ENCODE results near the gene ALG9. TPM values are rescaled to one million over a fixed set of nuclear protein-coding genes. Genes with fewer than 3 reads are reported as not detected.

The ALG9 gene
- total RNA-seq, 1 donor from 2014 or later, result 44.0 TPM

GRCh38 chr11:111917312-111917711 lies 45.9 kb upstream of the ALG9 start:
- Mint-ChIP-seq H3K4me1 (ENCODE audit: unreplicated experiment) (peaks cover 22% of the 10 kb centered on the region), H3K27me3 (no peaks in the 10 kb centered on the region), H3K27ac (no peak overlapping the region), H3K9me3 (no peaks in the 10 kb centered on the region), H3K36me3 (no peaks in the 10 kb centered on the region), H3K4me3 (no peak overlapping the region)
- DNase-seq (ENCODE audit: extremely low spot score, unreplicated experiment), result no peak
- TF ChIP-seq CTCF (conservative IDR thresholded peaks at IDR 0.05), result no peak

- no peaks in the 10 kb centered on the region for H3K36me3 Mint-ChIP-seq
- no peaks in the 10 kb centered on the region for H3K9me3 Mint-ChIP-seq
- no peak for TF ChIP-seq CTCF (conservative IDR thresholded peaks at IDR 0.05)
- peaks cover 26% of the 10 kb centered on the region for H3K4me1 Mint-ChIP-seq (ENCODE audit: unreplicated experiment)
- no peak overlapping the region for H3K4me3 Mint-ChIP-seq
- no peak for DNase-seq (ENCODE audit: extremely low spot score, unreplicated experiment)
- H3K27me3 Mint-ChIP-seq, result no peaks in the 10 kb centered on the region
- no peak overlapping the region for H3K27ac Mint-ChIP-seq
These were observed 45.4 kb upstream of the ALG9 start for GRCh38 chr11:111916768-111917167.

GRCh38 chr11:111913997-111914396 lies 42.6 kb upstream of the ALG9 start:
- H3K4me1 Mint-ChIP-seq (ENCODE audit: unreplicated experiment), result peaks cover 33% of the 10 kb centered on the region
- no peak overlapping the region for H3K27ac Mint-ChIP-seq
- H3K27me3 Mint-ChIP-seq, result peaks cover 4% of the 10 kb centered on the region
- no peak overlapping the region for H3K4me3 Mint-ChIP-seq
- no peaks in the 10 kb centered on the region for H3K36me3 Mint-ChIP-seq
- H3K9me3 Mint-ChIP-seq, result no peaks in the 10 kb centered on the region
- no peak for DNase-seq (ENCODE audit: extremely low spot score, unreplicated experiment)
- TF ChIP-seq CTCF (conservative IDR thresholded peaks at IDR 0.05), result no peak

- no peaks in the 10 kb centered on the region for H3K9me3 Mint-ChIP-seq
- no peak overlapping the region for H3K4me3 Mint-ChIP-seq
- no peak overlapping the region for H3K27ac Mint-ChIP-seq
- no peak for DNase-seq (ENCODE audit: extremely low spot score, unreplicated experiment)
- peaks cover 4% of the 10 kb centered on the region for H3K27me3 Mint-ChIP-seq
- H3K36me3 Mint-ChIP-seq, result no peaks in the 10 kb centered on the region
- H3K4me1 Mint-ChIP-seq (ENCODE audit: unreplicated experiment), result peaks cover 27% of the 10 kb centered on the region
- TF ChIP-seq CTCF (conservative IDR thresholded peaks at IDR 0.05), result no peak
These were observed 41.9 kb upstream of the ALG9 start for GRCh38 chr11:111913031-111913861.

- H3K9me3 Mint-ChIP-seq, result no peaks in the 10 kb centered on the region
- H3K36me3 Mint-ChIP-seq, result no peaks in the 10 kb centered on the region
- peaks cover 4% of the 10 kb centered on the region for H3K27me3 Mint-ChIP-seq
- H3K4me3 Mint-ChIP-seq, result no peak within 1 kb of the TSS
- no peak for DNase-seq (ENCODE audit: extremely low spot score, unreplicated experiment)
- TF ChIP-seq CTCF (conservative IDR thresholded peaks at IDR 0.05), result no peak
- H3K4me1 Mint-ChIP-seq (ENCODE audit: unreplicated experiment), result peaks cover 22% of the 10 kb centered on the region
- peak within 1 kb of the TSS; percentile 46 for H3K27ac Mint-ChIP-seq
These were observed 41.2 kb upstream of the ALG9 start, which contains the start of gene HSPB2 for GRCh38 chr11:111912535-111912934. HSPB2 (plus strand) TSS chr11:111912734; CDS start chr11:111912830, 96 bp downstream.

All from type B pancreatic cell (in vitro differentiated cells).